ENCODE measurements around the gene PPP2R5D.
"Not testable (repeated sequence)": the region's sequence is repeated elsewhere in the genome, so short reads cannot be mapped to it uniquely, and the experiment has no call there.

The PPP2R5D gene

DNA sequence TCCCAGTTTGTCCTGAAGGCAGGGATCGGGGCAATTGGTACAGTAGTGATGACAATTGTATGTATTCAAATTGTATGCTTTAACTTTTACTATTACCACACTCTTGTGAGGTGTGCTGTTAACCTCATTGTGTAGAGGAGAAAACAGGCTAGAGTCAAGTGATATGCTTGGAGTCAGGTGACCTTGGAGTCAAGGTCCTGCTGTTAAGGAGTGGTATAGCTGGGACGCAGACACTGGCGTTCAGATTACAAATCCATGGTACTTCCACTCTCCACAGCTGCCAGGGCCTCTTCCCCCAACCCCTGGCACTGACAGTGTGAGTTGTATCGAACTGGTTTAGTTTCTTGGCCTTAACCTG lies 44.6 kb upstream of the PPP2R5D start:
- H3K9me3 ChIP-seq (ENCODE audit: control insufficient read depth, insufficient read depth, low read length), result no peaks in the 10 kb centered on the region
- no peak for TF ChIP-seq EZH2phosphoT487 (IDR thresholded peaks at IDR 0.05; ENCODE audit: borderline replicate concordance, low read length)
- TF ChIP-seq, protein P1, sequence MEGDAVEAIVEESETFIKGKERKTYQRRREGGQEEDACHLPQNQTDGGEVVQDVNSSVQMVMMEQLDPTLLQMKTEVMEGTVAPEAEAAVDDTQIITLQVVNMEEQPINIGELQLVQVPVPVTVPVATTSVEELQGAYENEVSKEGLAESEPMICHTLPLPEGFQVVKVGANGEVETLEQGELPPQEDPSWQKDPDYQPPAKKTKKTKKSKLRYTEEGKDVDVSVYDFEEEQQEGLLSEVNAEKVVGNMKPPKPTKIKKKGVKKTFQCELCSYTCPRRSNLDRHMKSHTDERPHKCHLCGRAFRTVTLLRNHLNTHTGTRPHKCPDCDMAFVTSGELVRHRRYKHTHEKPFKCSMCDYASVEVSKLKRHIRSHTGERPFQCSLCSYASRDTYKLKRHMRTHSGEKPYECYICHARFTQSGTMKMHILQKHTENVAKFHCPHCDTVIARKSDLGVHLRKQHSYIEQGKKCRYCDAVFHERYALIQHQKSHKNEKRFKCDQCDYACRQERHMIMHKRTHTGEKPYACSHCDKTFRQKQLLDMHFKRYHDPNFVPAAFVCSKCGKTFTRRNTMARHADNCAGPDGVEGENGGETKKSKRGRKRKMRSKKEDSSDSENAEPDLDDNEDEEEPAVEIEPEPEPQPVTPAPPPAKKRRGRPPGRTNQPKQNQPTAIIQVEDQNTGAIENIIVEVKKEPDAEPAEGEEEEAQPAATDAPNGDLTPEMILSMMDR (IDR thresholded peaks at IDR 0.05; ENCODE audit: low read depth, low read length, poor library complexity, severe bottlenecking), result no peak
- peaks cover 79% of the 10 kb centered on the region for H3K36me3 ChIP-seq (ENCODE audit: control insufficient read depth, low read length)
- no peak overlapping the region for H3K27ac ChIP-seq (ENCODE audit: low read depth, low read length)
- no peaks in the 10 kb centered on the region for H3K27me3 ChIP-seq (ENCODE audit: control insufficient read depth, low read length)
- no peak overlapping the region for H3K4me3 ChIP-seq (ENCODE audit: low read length)
- H3F3A ChIP-seq (ENCODE audit: control insufficient read depth, insufficient read depth), result no peaks in the 10 kb centered on the region
- H3K4me2 ChIP-seq (ENCODE audit: low read length), result no peak overlapping the region
- H3K79me2 ChIP-seq (ENCODE audit: control insufficient read depth, low read length), result peaks cover 15% of the 10 kb centered on the region
- H4K20me1 ChIP-seq (ENCODE audit: control insufficient read depth, insufficient read depth, low read depth, low read length), result no peaks in the 10 kb centered on the region; the same call in 1 of the 2 replicates
- no peaks in the 10 kb centered on the region for H3K9me2 ChIP-seq (replicated peaks; ENCODE audit: control insufficient read depth, low read length)
- no peaks in the 10 kb centered on the region for H3K4me1 ChIP-seq (ENCODE audit: control insufficient read depth, low read length)

DNA sequence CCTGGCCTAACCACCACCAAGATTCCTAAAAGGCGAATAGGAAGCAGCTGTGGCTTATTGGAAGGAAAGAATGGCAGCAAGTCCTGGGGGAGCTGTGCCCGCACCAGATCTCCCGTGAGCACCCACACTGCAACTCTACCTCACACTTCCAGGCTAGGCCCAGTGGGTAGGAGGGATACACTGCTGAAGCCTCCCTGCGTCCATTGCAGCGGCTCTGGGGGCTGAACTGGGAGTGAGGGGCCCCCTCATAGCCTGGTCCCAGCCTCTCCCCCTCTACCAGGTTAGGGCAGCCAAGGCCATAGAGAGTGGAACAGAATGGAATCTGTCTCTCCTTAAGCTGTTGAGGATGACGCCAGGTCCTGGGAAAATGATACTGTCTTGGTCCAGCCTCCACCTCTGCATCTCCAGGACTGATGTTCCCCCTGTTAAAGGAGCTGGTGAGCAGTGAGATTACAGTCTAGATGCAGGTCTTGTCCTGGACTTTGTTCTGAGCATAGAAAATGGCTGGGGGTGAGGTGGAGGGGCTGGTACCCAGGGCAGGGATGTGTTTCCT lies 43.8 kb upstream of the PPP2R5D start:
- no peaks in the 10 kb centered on the region for H3F3A ChIP-seq (ENCODE audit: control insufficient read depth, insufficient read depth)
- TF ChIP-seq, protein P1 (IDR thresholded peaks at IDR 0.05; ENCODE audit: low read depth, low read length, poor library complexity, severe bottlenecking), result no peak
- TF ChIP-seq EZH2phosphoT487 (IDR thresholded peaks at IDR 0.05; ENCODE audit: borderline replicate concordance, low read length), result no peak
- no peak overlapping the region for H3K4me2 ChIP-seq (ENCODE audit: low read length)
- H4K20me1 ChIP-seq (ENCODE audit: control insufficient read depth, insufficient read depth, low read depth, low read length), result no peaks in the 10 kb centered on the region; the same call in 1 of the 2 replicates
- H3K36me3 ChIP-seq (ENCODE audit: control insufficient read depth, low read length), result peaks cover 74% of the 10 kb centered on the region
- no peaks in the 10 kb centered on the region for H3K9me2 ChIP-seq (replicated peaks; ENCODE audit: control insufficient read depth, low read length)
- H3K9me3 ChIP-seq (ENCODE audit: control insufficient read depth, insufficient read depth, low read length), result no peaks in the 10 kb centered on the region
- no peaks in the 10 kb centered on the region for H3K4me1 ChIP-seq (ENCODE audit: control insufficient read depth, low read length)
- H3K27me3 ChIP-seq (ENCODE audit: control insufficient read depth, low read length), result no peaks in the 10 kb centered on the region
- H3K79me2 ChIP-seq (ENCODE audit: control insufficient read depth, low read length), result peaks cover 7% of the 10 kb centered on the region
- H3K4me3 ChIP-seq (ENCODE audit: low read length), result no peak overlapping the region
- H3K27ac ChIP-seq (ENCODE audit: low read depth, low read length), result no peak overlapping the region

- not testable (repeated sequence) for H3K4me2 ChIP-seq (ENCODE audit: low read length); H4K20me1 ChIP-seq (ENCODE audit: control insufficient read depth, insufficient read depth, low read depth, low read length); H3K9me2 ChIP-seq (replicated peaks; ENCODE audit: control insufficient read depth, low read length); H3K27me3 ChIP-seq (ENCODE audit: control insufficient read depth, low read length); H3K4me3 ChIP-seq (ENCODE audit: low read length); H3F3A ChIP-seq (ENCODE audit: control insufficient read depth, insufficient read depth); H3K4me1 ChIP-seq (ENCODE audit: control insufficient read depth, low read length); H3K79me2 ChIP-seq (ENCODE audit: control insufficient read depth, low read length); H3K9me3 ChIP-seq (ENCODE audit: control insufficient read depth, insufficient read depth, low read length); H3K27ac ChIP-seq (ENCODE audit: low read depth, low read length)
- peaks cover 66% of the 10 kb centered on the region for H3K36me3 ChIP-seq (ENCODE audit: control insufficient read depth, low read length)
These were observed 43.0 kb upstream of the PPP2R5D start for GRCh38 chr6:42941356-42941755.

DNA sequence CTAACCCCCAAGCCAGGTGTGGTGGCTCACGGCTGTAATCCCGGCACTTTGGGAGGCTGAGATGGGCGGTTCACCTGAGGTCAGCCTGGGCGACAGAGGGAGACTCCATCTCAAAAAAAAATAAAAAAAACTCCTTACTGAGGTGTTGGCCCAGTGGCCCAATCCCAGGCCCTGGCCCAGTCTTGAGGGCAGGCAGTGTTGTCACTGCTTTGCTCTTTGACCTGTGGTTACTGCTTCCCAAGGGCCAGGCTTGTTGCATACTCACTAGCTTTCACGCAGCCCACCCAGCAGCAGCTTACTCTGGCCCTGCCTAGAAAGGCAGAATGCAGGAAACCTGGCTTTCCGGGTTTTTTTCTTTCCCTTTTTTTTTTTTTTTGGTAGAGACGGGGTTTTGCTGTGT lies 41.9 kb upstream of the PPP2R5D start:
- no peaks in the 10 kb centered on the region; the same call in 1 of the 2 replicates for H4K20me1 ChIP-seq (ENCODE audit: control insufficient read depth, insufficient read depth, low read depth, low read length)
- no peak overlapping the region for H3K27ac ChIP-seq (ENCODE audit: low read depth, low read length)
- H3K4me1 ChIP-seq (ENCODE audit: control insufficient read depth, low read length), result no peaks in the 10 kb centered on the region
- H3K4me3 ChIP-seq (ENCODE audit: low read length), result no peak overlapping the region
- TF ChIP-seq EZH2phosphoT487 (IDR thresholded peaks at IDR 0.05; ENCODE audit: borderline replicate concordance, low read length), result no peak
- TF ChIP-seq, protein P1 (IDR thresholded peaks at IDR 0.05; ENCODE audit: low read depth, low read length, poor library complexity, severe bottlenecking), result no peak
- H3K79me2 ChIP-seq (ENCODE audit: control insufficient read depth, low read length), result no peaks in the 10 kb centered on the region
- peaks cover 55% of the 10 kb centered on the region for H3K36me3 ChIP-seq (ENCODE audit: control insufficient read depth, low read length)
- H3K4me2 ChIP-seq (ENCODE audit: low read length), result no peak overlapping the region
- H3K9me2 ChIP-seq (replicated peaks; ENCODE audit: control insufficient read depth, low read length), result no peaks in the 10 kb centered on the region
- H3K9me3 ChIP-seq (ENCODE audit: control insufficient read depth, insufficient read depth, low read length), result no peaks in the 10 kb centered on the region
- no peaks in the 10 kb centered on the region for H3F3A ChIP-seq (ENCODE audit: control insufficient read depth, insufficient read depth)
- H3K27me3 ChIP-seq (ENCODE audit: control insufficient read depth, low read length), result no peaks in the 10 kb centered on the region

Data from DOHH2 (cell line).